ENCODE results near the gene PRKG1.

PRKG1 gene

DNA sequence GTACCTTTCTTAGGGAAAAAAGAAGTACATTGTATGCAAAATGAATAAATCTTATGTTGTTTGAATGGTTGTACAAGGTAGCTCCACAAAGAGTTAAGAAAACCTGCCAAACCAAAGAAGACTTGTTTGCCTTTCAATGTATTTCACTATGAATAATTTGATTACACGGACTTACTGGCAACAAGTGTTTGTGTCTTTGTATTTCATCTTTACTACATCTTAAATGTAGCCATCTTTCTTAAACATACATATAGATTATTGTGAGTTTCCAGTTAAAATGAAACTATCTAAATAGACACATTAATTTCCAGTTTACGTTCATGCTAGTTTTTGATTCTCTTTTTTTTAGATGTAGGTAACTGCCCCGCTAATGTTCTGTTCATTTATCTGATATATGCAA is 2.8 kb downstream of the PRKG1 start:
- no peak for DNase-seq

DNA sequence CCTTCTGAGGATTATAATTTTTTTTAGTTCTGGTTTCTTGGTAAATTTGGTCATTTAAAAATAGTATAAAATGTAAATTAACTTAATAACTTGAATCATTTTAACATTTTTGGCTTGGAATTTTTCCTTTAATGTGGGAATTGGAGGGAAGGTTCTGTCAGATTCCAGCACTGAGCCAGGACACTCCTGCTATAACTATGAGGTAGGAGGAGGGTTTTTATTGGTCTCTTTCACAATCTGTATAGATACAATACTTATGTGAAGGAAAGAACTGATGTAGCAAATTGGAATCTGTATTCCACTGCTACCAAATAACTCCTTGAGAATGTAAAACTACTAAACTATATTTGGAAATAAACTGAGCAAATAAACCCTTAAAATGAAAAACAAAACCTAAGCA is 3.2 kb downstream of the PRKG1 start:
- no peak for DNase-seq

- DNase-seq: no peak
These were observed 5.0 kb downstream of the PRKG1 start for GRCh38 chr10:51079331-51079730.

- no peak for DNase-seq
These were observed 5.5 kb downstream of the PRKG1 start for GRCh38 chr10:51079766-51080165.

DNA sequence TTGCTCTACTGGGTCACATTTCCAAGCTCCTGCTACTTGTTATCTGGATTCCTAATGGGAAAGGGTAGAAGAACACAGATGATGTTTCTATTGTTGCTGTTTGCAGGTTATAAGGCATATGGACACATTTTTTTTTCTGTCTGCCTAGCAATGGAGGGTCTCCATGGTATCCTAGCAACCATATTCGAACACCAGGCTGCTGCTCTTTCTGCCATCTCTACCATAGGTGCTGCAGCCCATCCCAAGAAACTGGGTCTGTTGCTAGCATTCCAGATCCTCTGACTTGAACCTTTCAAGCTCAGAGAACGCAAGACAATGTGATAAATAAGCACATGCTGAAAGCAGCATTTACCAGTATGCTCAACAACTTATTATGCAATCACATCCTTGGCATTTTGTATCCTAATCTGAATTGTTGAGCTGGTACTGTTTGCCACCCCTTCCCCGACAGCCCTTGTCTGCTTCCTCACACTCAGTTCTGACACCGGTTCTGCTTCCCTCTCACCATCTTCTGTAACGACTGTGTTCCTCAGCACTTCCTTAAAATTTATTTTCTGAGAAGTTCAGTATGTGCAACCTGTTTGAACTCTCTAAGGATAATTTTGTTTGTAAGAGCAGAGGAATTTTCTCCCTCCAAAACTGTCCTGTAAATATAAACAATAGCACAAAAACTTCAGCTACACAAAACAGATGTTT is 6.2 kb downstream of the PRKG1 start:
- DNase-seq: no peak

GRCh38 chr10:51082857-51083256 is 8.6 kb downstream of the PRKG1 start:
- DNase-seq: no peak

GRCh38 chr10:51083356-51083853 is 9.1 kb downstream of the PRKG1 start:
- no peak for DNase-seq

DNA sequence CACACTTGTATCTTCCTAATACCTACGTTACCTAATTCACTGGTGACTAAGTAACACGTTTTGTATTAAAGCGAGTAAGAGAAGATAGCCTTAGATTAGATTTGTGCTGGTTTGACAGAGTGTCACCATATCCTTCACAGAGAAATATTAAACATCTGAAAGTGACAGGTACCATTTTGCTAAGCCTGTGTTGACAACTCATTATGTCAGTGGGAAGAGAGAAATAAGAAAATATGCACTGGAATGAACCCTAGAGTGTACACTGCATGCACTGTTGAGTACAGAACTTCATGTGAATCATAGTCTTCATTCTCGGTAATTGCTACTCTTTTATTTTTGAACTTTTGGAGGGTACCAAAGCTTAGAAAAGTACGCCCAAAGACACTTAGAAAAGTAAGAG is 10.9 kb downstream of the PRKG1 start:
- DNase-seq: no peak

DNA sequence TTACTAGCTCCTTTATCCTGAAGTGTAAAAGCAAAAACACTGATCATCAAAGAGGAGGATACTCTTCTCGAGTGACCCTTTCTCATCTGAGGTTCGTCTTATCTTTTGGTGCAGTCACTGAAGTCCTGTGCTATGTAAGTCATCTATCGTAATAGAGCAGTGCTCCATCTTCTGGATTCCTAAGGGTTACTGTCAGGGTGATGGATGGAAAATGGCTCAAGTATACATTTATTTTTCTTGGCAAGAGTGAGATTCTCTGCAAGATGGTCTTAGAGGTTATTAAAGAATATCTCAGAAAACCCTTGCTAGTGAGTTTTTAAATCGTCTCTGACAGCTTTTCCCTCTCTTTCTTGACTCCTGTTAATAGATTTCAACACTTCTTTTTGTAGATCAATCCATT is 12.4 kb downstream of the PRKG1 start:
- DNase-seq: no peak

- DNase-seq: no peak
These were observed 12.8 kb downstream of the PRKG1 start for GRCh38 chr10:51087114-51087513.

DNA sequence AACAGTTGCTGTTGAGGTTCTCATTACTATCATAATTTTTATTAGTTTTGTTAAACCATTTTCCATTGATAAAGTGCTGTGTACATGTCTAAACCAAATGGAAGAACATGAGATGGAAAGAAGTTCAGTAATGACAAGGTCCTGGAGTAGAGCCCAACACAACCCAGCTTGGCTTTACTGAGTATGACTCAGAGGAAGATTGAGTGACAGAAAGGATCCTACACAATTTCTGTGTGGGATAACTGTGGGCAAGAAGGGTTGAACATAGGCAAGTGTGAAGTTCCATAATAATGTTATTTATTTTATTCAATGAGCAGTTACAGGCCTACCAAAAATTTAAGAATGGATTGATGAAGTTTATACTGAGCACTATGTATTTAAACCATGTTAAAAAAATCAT is 15.9 kb downstream of the PRKG1 start:
- DNase-seq: no peak

DNA sequence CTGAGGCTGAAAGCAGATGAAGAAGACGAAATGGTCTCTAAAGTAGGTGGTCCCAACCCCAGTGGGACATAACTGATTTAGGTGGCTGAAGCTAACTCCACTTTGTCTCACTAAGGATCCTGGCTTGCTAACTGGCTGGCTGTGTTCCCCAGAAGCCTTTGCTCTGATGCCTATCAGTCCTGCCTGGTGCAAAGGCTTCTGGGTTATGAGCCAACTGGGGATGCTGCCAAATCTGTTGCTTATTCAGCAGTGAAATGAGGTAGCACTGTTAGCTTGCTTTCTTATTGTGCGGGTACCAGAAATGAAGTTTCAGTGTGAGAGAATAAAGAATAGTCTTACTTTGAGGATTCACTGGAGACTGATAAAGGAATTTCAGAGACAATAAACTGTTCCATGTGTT is 18.1 kb downstream of the PRKG1 start:
- DNase-seq: no peak

- no peak for DNase-seq
These were observed 21.2 kb downstream of the PRKG1 start for GRCh38 chr10:51095444-51095843.

- no peak for DNase-seq
These were observed 23.3 kb downstream of the PRKG1 start for GRCh38 chr10:51097546-51097945.

DNA sequence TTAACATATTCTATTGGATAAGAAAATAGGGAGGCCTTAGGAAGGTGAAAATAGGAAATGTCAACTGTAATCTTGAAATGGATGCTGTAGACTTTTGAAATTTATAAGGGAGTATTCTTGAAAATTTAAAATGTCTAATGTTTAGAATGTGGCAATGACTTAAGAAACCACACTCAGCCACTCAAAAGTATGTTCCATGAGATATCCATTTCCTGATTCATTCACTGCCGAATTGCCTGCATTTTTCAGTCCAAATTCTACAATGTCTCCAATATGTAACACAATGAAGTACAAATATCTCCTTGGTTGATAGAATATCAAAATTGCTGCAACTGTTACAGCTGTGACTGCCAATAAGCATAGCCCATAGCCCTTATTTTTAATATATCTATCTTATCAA is 25.9 kb downstream of the PRKG1 start:
- DNase-seq: no peak

DNA sequence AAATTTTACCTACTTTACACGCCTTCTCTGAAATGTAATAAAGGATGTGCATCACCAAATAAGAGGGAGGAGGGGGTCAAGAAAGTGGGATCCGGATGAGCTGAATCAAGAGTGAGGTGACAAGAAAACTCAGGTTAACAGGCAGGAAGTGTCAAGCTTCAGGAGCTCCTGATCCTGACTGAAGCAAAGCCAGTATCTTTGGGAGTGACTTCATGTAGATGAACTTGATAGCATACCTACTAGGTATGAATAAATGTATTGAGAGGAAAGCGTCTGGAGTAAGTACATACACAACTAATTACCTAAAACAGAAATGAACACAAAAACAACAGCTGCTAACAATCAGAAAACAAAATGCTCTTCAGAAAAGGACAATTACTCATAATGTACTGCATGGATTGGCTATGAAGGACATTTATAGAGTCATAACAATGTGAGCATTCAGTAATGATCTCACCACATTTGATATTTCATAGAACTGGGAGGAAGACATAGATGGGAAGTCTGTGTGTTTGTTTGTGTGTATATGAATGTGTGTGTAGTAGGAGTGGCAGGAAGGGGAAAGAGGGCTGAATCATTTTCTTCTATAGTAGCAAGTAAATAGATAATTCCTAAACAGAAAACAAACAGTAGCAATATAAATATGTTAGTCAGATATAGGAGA is 29.4 kb downstream of the PRKG1 start:
- no peak for DNase-seq

DNA sequence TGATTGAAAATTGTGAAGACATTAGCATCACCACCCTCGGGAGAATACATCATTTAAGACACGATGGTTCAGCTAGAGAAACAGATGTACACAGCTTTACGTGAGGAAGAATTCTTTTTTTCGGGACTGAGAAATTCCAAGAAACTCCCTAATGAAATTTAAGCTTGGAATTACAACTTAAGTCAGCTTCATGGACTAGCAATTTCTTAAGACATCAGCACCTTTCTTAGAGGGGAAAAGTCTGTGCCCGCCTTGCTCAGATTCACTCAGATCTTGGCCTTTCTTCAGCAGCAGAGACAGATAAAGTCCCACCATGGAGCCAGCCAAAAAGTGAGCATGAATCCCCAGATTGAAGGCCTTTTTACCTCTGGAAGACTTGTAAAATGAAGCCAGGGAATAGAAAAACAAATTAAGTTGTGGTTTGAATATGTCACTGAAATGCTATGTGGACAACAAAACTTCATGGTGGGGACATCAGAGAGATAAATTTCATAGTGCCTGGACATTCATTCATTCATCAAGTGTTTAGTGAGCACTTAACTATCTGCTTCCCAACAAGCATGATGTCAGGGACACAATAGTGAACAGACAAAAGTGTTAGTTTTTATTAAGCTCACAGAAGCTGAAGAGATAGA is 32.1 kb downstream of the PRKG1 start:
- DNase-seq: no peak

DNA sequence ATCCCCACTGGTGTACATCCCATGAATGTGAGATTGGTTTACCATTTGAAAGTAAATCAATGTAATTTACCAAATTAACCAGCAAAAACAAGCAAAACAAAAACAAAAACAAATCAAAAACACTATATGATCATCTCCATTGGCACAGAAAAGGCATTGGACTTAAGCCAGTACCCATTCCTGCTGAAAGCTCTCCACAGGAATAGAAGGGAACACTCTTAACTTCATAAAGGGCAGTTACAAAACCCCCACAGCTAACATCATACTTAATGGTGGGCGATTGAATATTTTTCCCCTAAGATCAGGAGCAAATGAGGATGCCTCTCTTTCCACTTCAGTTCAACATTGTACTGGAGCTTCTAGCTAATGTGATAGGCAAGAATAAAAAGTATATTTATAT is 34.1 kb downstream of the PRKG1 start:
- DNase-seq: no peak

- no peak for DNase-seq
These were observed 35.7 kb downstream of the PRKG1 start for GRCh38 chr10:51109801-51110533.

GRCh38 chr10:51112013-51112412 is 37.7 kb downstream of the PRKG1 start:
- no peak for DNase-seq

GRCh38 chr10:51113007-51113406 is 38.7 kb downstream of the PRKG1 start:
- DNase-seq: no peak

DNA sequence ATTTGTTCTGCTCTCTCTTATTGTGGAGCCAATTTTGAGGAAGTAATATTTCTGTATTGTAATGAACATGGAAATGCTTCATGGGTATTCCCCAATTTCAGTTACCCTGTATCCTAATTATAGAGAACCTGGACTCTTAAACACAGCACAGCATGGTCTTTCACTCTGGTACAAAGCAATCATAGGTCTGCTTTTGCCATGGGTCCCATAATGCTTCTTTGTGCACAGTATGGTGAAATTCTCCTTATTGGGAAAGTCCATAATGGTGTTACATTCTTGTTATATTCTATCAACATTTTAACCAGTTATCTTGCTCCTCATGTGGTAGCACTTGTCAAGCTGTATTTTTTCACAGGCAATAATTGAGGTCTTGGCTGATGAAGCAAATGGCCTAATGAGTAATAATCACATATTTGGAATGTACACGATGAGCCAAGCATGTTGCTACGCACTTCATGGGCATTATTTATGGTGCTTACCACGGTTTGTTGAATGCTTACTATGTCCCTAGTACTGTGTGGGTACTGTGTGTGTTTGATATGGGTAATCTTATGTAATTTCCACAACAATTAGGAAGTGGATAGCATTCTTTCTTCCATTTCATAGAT is 42.9 kb downstream of the PRKG1 start:
- DNase-seq: no peak

- DNase-seq: no peak
These were observed 43.5 kb downstream of the PRKG1 start for GRCh38 chr10:51117794-51118193.

All from T1000 (cell line).